Effector memory CD4-positive, alpha-beta T cell (primary cell): ENCODE measurements around the gene PRPF31.

Source experiments
- DNase-seq, 3 donors: peaks; one replicate each; pipeline ENCODE4 v3.0.0-alpha.2; 2020
- H3K27ac ChIP-seq: 2 replicates; pipeline ENCODE4 v1.7.0; 2013; ENCODE audit warnings: mild to moderate bottlenecking, low read length, moderate library complexity; ENCODE audit not compliant: insufficient read depth, poor library complexity, severe bottlenecking
- H3K27me3 ChIP-seq: replicated peaks from 2 replicates; pipeline ENCODE4 v1.7.0; 2013; ENCODE audit warnings: mild to moderate bottlenecking, low read length; ENCODE audit not compliant: insufficient read depth, control insufficient read depth, poor library complexity, severe bottlenecking
- H3K36me3 ChIP-seq: 2 replicates; pipeline ENCODE4 v1.7.0; 2013; ENCODE audit warnings: mild to moderate bottlenecking, low read length, moderate library complexity; ENCODE audit not compliant: control insufficient read depth, insufficient read depth
- H3K4me1 ChIP-seq: 2 replicates; pipeline ENCODE4 v1.7.0; 2013; ENCODE audit warnings: low read length, mild to moderate bottlenecking; ENCODE audit not compliant: control insufficient read depth, insufficient read depth, poor library complexity, severe bottlenecking
- H3K4me3 ChIP-seq: 2 replicates; pipeline ENCODE4 v1.7.0; 2013; ENCODE audit warnings: low read length, low read depth, mild to moderate bottlenecking; ENCODE audit not compliant: insufficient read depth, poor library complexity, severe bottlenecking
- H3K9me3 ChIP-seq: 2 replicates; pipeline ENCODE4 v1.7.0; 2013; ENCODE audit warnings: mild to moderate bottlenecking, low read length, moderate library complexity; ENCODE audit not compliant: control insufficient read depth

PRPF31 gene

DNA sequence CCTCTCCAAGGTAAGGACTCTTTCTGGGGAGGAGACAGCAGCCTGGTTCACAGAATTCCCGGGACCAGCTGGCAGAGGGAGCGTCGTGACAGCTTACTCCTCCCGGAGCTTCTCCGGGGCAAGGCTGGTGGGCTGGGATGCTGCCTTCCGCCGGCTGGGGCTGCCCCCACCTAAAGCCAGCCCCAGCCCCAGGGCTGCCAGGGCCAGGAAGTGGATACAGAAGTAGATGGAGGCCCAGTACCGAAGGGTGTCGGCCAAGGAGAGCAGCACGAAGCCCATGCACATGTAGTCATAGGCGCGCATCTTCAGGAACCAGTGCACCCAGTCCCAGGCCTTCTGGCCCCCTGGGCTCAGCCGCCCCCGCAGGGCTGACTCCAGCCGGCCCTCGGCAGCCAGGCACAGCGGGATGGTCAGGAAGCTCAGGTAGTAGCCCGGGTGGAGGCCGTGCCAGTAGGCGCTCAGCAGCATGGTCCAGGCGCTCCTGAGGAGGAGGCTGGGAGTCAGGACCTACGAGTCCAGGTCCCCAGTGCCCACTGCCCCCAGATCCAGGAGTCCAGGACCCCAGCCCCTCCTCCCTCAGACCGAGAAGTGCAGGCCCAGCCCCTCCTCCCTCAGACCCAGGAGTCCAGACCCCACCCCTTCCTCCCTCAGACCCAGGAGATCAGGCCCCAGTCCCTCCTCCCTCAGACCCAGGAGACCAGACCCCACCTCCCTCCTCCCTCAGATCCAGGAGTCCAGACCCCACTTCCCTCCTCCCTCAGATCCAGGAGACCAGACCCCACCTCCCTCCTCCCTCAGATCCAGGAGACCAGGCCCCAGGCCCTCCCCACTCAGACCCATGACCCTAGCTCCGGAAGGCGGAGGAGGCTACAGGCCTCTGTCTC, 58.6 kb downstream of the PRPF31 start:
- Histone ChIP-seq H3K9me3 (no peaks in the 10 kb centered on the region), H3K36me3 (peaks cover 3% of the 10 kb centered on the region), H3K4me3 (no peak overlapping the region), H3K27me3 (no peaks in the 10 kb centered on the region), H3K27ac (no peak overlapping the region), H3K4me1 (peaks cover 6% of the 10 kb centered on the region)
- DNase-seq: no peak

DNA sequence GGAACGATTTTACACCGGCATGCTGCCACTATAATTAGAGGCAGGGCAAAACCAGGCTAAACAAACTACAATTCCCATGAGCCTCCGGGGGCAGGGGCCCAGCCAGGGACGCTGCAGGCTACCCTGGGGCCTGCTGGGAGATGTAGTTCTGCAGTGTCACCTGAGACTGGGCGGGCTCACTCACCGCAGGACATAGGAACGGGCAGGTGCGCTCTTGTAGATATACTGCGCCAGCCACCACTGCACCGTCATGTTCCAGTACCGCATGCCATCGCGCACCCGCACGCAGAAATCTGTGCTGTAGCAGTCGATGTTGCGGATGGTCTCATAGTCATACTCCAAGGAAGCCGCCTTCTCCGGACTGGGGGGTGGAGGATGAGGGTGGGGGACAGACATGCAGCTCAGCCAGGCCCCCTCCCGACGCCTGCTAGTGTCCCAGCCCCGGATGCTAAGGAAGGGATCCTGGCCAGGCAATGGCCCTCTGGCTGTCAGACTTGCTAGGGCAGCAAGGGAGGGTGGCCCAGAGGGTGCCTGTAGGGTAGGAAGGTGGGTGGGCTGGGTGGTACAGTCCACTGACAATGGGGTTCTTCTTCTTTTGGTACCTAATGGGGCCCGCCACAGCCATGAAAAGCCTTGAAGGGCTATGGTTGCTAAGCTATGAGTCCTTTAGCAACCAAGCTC, 63.2 kb downstream of the PRPF31 start:
- no peak overlapping the region for H3K4me3 ChIP-seq
- H3K27me3 ChIP-seq: no peaks in the 10 kb centered on the region
- no peak for DNase-seq
- H3K4me1 ChIP-seq: no peaks in the 10 kb centered on the region
- no peak overlapping the region for H3K27ac ChIP-seq
- H3K36me3 ChIP-seq: peaks cover 13% of the 10 kb centered on the region
- H3K9me3 ChIP-seq: no peaks in the 10 kb centered on the region

DNA sequence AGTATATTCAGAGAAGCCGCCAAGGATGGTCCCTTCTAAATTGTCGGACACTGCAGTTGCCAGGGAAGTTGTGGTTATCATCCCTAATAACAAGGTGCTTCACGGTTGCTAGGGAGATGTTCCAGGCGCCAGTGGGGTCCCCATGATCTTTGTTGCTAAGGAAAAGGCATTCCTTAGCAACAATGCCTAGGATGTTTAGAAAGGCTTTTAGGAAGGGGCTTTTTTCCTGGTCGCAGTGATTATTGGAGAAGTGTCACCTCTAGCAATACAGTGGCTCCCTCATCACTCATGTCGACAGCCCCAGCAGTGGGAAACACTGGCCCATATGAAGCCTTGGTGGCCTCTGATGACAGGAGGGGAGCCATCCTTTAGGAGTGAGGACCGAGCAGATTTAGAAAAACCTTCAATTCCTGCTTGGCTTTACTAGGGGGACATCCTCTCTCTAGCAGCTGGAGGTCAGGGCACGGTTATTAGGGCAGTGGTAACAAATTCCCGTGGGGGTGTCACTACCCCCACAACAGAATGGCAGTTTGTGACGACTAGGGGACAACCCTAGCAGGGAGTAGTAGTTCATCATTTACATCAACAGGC, 63.8 kb downstream of the PRPF31 start:
- no peaks in the 10 kb centered on the region for H3K4me1 ChIP-seq
- no peaks in the 10 kb centered on the region for H3K9me3 ChIP-seq

DNA sequence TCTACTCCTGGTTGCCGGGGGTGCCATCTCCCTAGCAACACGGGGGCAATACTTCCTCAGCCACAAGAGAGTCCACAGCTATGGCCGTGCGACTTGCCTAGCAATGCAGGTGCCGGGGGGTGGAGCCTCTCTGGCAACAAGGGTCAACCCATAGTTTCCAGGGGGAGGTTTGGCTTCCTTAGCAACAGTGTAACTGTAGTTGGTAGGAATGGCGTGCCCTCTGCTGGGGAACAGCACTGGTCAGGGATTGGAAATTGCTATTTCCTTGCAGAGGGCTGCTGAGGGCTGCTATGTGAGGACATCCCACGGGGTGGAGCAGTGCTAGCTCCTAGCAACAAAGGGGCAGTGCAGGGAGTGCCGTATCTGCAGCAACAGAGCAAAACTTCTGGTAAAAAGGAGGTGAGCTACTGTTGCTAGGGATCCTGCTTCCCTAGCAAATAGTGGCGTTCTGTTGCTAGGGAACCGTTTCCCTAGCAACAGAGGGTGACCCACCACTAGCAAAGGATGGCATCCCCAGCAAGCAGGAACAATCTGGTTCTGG, 64.4 kb downstream of the PRPF31 start:
- H3K9me3 ChIP-seq: no peaks in the 10 kb centered on the region
- peaks cover 13% of the 10 kb centered on the region for H3K36me3 ChIP-seq
- no peaks in the 10 kb centered on the region for H3K4me1 ChIP-seq
- no peak overlapping the region for H3K4me3 ChIP-seq
- H3K27me3 ChIP-seq: no peaks in the 10 kb centered on the region
- no peak for DNase-seq
- no peak overlapping the region for H3K27ac ChIP-seq

More for the DNA sequence above, 63.8 kb downstream of the PRPF31 start:
- Histone ChIP-seq H3K36me3 (peaks cover 13% of the 10 kb centered on the region), H3K27ac (no peak overlapping the region), H3K27me3 (no peaks in the 10 kb centered on the region), H3K4me3 (no peak overlapping the region)
- no peak for DNase-seq

DNA sequence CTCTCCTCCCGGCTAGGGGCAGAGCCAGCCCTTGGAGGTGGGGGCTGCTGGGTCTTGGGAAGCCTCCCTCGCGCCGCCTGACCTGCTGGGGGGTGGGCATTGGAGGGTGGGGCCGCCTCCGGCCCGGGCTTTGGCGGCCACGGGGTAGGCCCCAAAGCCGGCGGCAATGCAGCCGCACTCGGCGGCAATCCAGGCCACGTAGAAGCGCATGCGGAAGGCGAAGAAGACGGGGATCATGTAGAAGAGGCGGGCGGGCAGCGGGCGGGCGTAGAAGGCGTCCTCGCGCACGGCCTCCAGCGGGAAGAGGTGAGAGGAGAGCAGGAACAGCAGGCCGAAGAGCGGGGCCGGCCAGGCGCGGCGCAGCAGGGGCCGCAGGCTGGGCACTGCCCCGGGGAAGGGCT, 65.1 kb downstream of the PRPF31 start:
- DNase-seq: no peak
- Histone ChIP-seq H3K4me1 (no peaks in the 10 kb centered on the region), H3K27ac (no peak overlapping the region), H3K27me3 (no peaks in the 10 kb centered on the region), H3K36me3 (peaks cover 13% of the 10 kb centered on the region), H3K9me3 (no peaks in the 10 kb centered on the region), H3K4me3 (no peak overlapping the region)
